Measurements from ENCODE around the gene COX4I2.
"Not testable (repeated sequence)": the region's sequence is repeated elsewhere in the genome, so short reads cannot be mapped to it uniquely, and the experiment has no call there.

GRCh38 chr20:31626534-31626933 lies 11.2 kb upstream of the COX4I2 start:
- not testable (repeated sequence) for TF ChIP-seq BHLHE40 (IDR thresholded peaks at IDR 0.05; ENCODE audit: borderline replicate concordance); FOXM1 (IDR thresholded peaks at IDR 0.05; ENCODE audit: borderline replicate concordance); NFRKB (IDR thresholded peaks at IDR 0.05); ARNT (IDR thresholded peaks at IDR 0.05); LEF1 (IDR thresholded peaks at IDR 0.05; ENCODE audit: borderline replicate concordance); PKNOX1 (IDR thresholded peaks at IDR 0.05)
